GM04504 (cell line): ENCODE data around the gene BPTF.
A peak's percentile ranks its signal among the peaks of the same experiment; 100 is the strongest.
"Not testable (repeated sequence)": the region's sequence is repeated elsewhere in the genome, so short reads cannot be mapped to it uniquely, and the experiment has no call there.

Source experiments
- DNase-seq: peaks from one replicate; pipeline ENCODE4 v3.0.0-alpha.2; 2012; ENCODE audit warnings: low read depth

The BPTF gene

DNA sequence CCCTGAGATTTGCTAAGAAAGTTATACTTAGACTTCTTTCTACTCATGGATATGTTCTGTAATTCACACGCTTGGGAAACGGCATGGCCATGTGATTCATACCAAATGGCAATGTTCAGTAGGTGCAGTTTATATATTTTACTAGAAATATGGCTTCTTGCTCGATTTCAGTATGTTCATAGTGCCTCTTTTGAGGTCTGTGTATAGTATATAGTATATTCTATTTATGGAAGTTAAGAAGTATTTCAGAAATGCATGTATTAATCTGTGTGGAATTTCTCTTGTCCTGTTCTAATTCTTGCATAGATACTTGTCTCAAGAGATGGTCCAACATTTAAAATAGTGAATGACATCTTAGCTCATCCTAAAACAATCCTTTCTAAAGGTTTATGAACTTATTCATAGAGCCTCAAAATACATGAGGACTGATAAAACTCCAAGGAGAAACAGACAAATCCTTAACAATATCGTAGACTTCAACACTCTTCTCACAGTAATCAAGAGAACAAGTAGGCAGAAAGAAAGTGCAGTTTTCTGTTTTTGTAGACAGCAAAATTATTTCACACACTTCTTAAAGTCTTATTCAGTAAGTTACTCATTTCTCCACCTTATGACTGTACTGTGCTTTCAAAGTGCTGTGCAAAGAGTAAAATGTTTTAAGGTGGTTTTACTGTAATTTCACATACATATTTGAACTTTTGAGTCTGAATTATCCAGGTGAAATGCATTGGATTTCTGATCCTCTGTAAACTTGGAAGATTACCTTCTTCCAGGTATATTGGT lies 11.1 kb downstream of the BPTF start:
- no peak for DNase-seq

DNA sequence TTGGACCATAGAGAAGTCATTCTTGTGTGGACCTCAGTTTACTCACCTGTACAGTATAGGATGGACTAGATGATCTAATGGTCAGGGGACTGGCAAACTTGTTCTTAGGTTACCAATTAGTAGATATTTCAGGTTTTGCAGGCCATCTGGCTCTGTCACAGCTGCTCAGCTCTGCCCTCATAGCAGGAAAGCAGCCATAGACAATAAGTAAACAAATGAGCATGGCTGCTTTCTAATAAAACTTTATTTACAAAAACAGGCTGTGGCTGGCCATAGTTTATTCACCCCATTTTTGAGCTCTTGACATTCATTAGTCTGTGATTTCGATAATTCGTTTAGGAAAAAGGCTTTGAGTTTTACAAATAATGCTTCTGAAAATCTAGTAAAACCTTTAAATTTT lies 12.7 kb downstream of the BPTF start:
- DNase-seq = no peak

DNA sequence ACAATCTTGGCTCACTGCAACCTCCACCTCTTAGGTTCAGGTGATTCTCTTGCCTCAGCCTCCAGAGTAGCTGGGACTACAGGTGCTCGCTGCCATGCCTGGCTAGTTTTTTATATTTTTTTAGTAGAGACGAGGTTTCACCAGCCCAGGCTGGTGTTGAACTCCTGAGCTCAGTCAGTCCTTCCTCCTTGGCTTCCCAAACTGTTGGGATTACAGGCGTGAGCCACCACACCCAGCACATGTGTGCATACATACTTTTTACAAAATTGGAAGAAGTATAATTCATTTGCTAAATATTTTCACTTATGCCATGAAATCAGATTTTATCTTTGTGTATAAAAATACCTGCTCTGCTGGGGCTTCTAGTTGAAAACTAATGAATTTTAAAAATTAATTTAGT lies 13.2 kb downstream of the BPTF start:
- no peak for DNase-seq

DNA sequence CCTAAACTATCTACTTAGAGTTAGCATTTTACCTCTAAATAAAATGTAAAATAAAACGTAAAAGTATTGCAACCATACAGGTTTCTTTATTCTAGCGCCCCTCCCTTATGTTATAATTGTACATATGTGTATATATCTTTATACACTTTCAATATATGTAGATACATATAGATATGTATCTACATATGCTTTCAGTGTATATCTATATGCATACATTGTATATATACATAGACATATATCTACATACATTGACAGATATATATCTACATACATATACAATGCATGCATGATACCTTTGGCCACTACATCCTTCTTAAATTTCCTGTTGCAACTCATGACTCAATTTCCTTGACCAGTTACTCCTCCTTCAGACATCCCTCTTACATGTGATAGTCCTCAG lies 16.7 kb downstream of the BPTF start:
- no peak for DNase-seq

DNA sequence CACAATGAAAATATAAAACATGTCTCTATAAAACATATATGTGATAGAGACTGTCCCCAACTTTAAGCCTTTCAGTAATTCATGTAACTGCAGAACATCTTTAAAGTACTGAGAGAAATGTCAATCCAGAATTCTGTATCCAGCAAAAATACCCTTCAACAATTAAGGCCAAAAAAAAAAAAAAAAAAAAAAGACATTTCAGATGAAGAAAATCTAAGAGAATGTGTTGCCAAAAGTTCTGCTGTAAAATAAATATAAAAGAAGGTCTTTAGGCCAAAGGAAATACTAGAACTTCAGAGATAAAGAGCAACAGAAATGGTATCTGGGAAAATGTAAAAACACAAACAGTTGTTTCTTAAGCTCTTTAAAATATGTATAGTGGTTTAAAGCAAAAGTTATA lies 17.3 kb downstream of the BPTF start:
- no peak for DNase-seq

DNA sequence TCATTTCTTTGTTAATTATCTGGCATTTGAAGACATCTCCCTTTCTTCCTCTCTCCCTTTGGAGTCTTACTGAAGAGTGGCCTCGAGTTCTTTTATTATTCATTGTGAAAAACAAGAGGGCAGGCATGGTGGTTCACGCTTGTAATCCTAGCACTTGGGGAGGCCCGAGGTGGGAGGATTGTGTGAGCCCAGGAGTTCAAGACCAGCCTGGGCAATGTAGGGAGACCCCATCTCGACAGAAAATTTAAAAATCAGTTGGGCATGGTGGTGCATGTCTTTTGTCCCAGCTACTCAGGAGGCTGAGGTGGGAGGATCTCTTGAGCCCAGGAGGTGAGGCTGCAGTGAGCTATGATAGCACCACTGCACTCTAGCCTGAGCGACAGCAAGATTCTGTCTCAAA lies 20.1 kb downstream of the BPTF start:
- no peak for DNase-seq

DNA sequence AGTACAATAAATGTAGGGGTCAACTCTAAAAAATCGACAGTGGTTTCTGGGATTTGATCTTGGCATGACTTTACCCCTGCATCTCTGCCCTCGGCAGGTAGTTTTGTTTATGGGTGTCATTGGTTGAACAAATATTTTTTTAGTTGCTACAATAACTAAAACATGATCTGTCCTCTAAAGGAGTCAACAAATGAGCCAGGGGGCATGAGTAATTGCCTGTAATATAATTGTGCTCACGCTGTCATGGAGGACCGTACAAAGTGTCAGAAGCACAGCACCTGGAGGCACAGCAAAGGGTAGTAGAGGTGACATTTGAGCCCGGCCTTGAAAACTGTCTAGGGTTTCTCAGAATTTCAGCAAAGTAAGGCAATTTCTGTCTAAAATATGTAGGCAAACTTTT lies 22.9 kb downstream of the BPTF start:
- DNase-seq = not testable (repeated sequence)

DNA sequence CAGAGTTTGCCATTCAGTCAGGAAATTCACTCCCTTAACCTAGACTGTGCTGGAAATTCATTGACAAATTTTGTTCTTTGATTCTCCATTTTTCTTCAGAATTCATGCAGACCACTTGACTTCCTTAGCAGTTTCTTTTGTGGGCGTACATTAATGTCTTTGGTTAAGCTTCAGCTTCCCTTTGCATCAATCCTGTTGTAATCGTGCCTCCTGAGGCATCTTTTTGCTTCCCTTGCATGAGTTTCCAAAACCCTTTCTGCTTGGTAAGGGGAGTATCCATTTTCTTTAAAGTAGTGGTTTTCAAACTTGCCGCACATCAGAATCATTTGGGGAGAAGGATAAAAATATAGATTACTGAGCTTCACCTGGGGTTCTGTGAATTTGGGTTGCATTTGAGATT lies 23.5 kb downstream of the BPTF start:
- not testable (repeated sequence) for DNase-seq

DNA sequence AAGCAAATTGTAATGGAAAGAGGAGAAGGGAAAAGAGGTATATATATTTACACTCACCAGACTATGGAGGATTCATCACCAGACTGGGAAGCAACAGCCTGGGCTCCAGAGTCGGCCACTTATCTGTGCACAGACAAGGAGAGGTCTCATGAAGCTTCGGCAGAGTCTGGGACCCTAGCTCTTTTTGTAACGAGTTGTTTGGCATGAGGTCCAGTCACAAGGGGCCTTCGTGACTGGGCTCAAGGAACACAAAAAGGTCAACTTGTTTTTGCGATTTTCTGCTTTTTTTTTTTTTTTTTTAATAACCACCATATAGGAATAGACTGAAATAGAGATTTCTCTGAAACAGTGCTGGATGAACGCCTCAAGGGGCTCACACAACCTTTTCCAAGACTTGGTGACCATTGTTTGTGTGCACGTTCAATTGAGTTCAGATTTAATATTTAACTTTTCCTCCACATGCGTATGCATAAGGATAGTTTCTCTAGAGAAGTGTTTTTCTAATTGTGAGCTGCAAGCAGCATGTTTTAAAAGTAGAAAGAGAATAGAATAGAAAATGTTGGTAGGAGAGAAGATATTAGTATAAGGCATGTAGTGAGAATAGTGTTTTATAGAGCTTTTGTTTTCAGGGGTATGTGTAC lies 25.8 kb downstream of the BPTF start:
- no peak for DNase-seq

DNA sequence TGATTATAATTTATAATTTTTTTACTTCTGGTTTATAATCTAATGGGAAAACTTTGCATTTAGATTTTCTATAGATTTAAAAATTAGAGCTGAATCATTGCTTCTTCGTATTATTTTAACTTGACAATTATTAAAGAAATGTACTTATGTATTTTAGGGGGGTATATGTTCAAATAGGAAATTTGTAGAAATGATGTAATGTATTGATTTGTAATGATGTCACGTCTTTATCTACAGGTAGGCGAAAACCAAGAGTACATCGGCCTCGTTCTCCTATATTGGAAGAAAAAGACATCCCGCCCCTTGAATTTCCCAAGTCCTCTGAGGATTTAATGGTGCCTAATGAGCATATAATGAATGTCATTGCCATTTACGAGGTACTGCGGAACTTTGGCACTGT lies 28.4 kb downstream of the BPTF start:
- DNase-seq = no peak

DNA sequence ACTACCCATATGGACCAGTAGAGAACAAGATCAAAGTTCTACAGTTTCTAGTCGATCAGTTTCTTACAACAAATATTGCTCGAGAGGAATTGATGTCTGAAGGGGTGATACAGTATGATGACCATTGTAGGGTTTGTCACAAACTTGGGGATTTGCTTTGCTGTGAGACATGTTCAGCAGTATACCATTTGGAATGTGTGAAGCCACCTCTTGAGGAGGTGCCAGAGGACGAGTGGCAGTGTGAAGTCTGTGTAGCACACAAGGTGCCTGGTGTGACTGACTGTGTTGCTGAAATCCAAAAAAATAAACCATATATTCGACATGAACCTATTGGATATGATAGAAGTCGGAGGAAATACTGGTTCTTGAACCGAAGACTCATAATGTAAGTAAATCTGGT lies 29.1 kb downstream of the BPTF start:
- DNase-seq = no peak

DNA sequence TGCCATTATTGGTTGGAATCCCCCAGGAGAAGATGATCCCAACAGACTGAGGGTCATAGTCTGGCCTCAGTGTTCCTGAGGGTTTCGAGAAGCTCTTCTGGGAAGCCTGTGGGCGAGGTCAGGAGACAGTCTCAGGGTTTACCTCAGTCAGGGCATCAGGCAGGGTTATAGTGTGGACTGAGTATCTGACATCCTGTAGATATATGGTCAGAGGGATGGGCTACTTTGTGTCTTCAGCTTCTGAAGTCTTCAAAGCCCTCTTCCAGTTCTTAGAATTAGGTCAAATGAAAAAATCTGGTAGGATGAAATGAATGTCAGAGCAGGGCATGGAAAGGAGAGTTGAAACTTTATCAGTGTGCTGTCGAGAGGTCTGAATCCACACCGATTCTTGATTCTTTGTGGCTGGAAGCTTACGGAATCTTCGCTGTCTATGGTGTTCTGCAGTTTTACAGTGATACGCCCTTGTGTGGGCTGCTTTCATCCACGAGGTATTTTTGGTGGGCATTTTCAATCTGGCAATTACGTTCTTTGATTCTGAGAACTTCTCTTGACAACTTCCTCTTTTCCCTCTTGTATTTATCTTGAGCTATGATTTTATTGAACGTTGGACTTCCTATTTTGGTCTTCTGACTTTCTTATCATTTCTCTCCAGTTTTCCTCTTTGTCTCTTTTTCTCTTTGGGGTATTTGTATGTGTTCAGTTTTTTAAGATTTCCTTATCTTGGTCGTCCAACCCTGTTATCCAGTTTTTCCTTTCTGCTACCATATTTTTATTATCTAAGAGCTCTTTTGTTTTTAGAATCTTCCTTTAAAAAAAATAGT lies 30.4 kb downstream of the BPTF start:
- DNase-seq = no peak

DNA sequence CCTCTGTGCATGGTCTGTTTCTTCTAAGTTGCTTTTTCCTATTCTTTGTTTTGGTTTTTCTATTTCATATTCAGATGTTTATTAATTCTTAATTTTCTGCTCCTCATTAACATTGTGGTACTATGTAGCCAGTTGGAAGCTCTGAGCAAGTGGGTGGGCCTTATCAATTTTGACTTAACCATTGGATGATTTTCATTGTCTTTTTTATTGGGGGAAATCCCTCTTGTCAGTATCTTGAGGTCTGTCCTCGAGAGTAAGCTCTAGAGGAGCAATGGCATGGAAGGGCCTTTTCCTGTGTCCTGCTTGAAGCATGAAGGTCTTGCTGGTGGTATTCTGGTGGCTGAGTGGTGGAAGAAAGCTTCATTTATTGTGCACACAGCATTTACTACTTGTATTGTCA lies 31.1 kb downstream of the BPTF start:
- not testable (repeated sequence) for DNase-seq

DNA sequence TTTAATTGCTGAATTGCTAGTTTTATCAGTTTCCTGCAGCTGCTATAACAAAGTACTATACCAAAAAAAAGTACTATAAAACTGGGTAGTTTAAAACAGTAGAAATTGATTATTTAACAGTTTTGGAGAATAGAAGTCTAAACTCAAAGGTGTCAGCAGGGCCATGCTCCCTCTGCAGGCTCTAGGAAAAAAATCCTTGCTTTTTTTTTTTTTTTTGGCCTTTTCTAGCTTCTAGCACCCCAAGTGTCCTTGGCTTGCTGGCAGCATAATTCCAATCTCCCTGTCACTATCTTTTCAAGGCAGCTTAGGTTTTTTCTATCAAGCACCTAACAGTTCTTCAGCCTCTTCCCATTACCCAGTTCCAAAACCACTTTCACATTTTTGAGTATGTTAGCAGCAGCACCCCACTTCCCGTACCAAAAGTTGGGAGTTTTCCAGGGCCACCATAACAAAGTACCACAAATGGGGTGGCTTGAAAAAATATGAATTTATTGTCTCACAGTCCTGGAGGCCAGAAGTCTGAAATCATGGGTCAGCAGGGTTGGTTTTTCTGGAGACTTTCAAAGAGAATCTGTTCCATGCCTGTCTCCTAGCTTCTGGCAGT lies 37.4 kb downstream of the BPTF start:
- DNase-seq = no peak

DNA sequence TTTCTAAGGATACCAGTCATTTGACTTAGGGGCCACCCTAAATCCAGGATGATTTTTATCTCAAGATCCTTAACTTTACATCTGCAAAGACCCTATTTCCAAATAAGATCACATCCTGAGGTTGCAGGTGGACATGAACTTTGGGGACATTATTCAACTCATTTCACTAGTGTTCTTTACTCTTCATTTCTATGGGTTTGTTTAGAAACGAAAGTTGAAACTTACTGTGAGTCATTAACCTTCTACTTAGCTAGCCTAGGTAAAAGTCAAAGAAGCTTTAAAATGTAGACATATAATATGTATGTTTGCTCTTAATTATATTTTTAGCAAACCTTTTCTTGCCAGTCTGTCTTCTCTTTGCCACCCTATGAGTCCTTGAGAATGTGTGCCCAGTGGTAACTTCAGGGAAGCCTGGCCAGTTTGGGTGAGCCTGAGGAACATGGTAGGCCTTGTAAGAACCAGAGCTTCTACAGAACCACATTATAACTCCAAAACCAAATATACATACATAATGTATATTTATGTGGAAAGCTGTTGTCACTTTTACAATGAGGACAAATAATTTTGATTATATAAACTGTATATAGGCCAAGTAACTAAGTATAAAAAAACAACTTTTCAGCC lies 38.4 kb downstream of the BPTF start:
- DNase-seq = no peak

DNA sequence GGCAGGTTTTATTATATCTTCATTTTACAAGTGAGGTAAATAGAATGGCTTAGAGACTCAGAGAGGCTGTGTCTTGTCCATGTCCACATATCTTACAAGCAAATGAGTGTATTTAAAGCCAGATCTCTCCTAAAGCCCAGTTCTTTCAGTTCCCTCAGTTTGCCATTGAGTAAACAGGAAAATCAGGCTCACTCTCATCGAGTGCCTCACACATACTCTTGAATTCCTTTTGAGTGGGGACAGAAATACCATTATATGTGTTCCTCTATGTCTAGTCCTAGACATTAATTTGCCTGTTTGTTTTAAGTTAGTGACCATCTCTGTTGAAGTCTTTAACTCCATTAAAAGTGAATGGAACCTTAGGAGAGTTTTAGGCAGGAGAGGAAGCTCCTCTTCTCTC lies 40.1 kb downstream of the BPTF start:
- DNase-seq = no peak

DNA sequence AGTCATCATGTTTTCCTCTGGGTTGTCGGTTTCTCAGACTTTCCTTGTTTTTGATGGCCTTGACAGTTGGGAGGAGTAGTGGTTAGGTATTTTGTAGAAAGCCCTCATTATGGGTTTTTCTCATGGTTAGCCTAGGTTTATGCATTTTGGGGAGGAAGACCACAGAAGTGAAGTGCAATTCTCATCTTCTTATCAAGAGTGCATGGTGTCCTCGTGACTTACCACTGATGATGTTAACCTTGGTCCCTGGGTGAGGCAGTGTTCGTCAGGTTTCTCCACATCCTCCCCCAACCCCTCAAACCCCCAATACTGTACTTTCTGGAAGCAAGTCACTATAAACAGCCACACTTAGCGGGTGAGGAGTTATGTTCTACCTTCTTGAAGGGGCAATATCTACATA lies 42.3 kb downstream of the BPTF start:
- DNase-seq = no peak

DNA sequence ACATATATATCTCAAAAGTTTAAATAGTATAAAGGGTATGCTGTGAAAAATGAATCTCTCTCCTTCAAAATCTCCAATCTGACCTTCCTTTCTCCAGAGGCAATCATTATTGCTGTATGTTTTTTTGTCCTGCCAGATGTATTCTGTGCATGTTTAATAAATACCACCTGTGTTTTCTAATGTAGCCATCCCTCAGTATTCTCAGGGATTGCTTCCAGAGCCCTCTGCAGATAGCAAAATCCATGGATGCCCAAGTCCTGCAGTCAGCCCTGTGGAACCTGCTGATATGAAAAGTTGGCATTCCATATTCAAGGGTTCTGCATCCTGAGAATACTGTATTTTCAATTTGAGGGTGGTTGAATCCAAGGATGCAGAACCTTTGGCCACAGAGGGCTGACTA lies 42.9 kb downstream of the BPTF start:
- DNase-seq = no peak

DNA sequence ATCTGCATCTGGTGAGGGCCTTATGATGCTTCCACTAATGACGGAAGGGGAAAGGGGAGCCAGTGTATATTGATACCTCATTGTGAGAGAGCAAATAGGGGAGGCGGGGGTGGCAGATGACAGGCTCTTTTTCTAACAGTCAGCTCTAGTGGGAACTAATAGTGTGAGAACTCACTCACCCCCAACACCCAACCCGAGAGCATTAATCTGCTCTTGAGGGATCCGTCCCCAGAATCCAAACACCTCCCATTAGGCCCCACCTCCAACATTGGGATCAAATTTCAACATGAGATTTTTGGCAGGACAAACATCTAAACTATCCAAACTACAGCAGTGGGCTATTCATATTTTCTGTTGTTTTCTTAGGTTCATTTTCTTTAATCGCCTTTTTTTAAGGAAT lies 54.4 kb downstream of the BPTF start:
- DNase-seq = no peak

DNA sequence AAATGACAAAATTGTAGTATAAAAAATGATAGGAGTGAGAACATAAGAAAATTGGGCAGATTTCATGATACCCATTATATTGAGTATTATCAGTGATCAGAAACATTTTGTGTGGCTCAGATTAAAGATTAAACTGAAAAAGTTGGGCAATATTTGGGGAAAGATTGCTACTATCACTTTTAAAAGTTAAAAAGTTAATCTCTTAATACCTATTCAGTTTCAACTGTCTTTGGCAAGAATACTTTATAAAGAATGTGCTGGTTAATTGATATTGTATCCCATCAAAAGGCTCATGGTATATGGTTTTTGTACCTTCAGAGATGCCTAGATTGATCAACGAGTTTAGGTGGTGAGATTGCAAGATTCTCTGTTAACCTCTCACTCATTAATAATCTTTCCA lies 55.8 kb downstream of the BPTF start:
- DNase-seq = no peak

DNA sequence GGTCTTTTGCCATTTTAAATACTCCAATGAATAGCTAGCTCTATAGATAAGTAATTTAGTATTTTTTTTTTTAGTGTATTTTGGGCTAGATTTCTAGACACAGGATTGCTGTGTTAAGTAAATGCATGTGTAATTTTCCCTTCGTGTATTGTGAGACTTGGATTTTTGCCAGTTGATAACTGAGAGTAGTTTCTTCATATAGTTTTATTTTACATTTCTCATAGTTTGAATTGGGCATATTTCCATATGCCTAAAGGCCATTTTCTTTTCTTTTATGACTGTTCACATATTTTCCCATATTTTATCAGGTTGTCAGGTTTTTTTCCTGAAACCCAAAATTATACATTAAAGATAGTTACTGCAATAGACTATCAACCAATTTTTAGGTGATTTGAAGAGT lies 59.4 kb downstream of the BPTF start:
- no peak for DNase-seq

DNA sequence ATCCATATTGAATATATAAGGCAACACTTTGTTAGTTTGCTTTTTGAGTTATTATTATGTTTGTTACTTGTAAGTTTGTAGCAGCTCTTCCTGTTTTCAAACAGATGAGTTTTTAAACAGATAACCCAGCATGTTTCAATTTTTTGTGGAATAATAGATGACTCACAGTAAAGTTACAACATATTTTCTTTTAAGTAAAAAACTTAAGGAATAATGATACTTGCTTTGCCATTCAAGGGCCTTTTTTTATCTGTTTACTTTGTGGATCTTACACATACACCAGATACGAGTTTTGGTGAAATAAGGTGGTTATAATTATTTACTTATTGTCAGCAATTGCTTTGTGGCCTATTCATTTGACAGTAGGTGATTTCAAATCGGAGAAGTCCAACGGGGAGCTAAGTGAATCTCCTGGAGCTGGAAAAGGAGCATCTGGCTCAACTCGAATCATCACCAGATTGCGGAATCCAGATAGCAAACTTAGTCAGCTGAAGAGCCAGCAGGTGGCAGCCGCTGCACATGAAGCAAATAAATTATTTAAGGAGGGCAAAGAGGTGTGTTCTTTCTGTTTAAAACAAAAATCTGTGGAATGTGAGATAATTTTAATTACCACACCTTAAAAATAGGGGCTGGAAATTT lies 66.3 kb downstream of the BPTF start:
- DNase-seq = peak; percentile 46
